ENCODE results near the gene ANKS1B.

The ANKS1B gene

DNA sequence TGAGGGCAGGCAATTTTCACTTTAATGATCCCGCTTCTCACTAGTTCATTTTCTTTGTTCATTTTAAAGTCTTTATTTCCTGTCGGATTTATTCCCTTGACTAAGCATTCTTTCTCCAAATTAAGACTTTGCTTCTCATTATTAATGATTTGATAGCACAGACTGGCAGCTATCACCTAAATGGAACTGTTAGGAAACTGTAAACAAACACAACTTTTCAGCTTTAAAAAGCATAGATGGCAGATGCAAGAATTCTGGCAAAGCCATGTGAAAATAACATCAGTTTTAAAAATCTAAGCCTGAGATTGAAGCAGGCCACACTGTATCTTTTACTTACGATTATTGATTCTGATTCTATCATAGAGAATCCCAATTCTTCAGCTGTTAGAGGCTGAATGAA is 225.7 kb downstream of the ANKS1B start:
- Histone ChIP-seq H3K36me3 (no peaks in the 10 kb centered on the region), H3K4me3 (ENCODE audit: low read depth, low read length) (no peak overlapping the region), H3K9me3 (ENCODE audit: severe bottlenecking) (no peaks in the 10 kb centered on the region), H3K27ac (peak overlapping the region; percentile 43), H3K27me3 (ENCODE audit: insufficient read depth, low read depth, severe bottlenecking) (no peaks in the 10 kb centered on the region)
- no peak for DNase-seq
- TF ChIP-seq, protein P1, sequence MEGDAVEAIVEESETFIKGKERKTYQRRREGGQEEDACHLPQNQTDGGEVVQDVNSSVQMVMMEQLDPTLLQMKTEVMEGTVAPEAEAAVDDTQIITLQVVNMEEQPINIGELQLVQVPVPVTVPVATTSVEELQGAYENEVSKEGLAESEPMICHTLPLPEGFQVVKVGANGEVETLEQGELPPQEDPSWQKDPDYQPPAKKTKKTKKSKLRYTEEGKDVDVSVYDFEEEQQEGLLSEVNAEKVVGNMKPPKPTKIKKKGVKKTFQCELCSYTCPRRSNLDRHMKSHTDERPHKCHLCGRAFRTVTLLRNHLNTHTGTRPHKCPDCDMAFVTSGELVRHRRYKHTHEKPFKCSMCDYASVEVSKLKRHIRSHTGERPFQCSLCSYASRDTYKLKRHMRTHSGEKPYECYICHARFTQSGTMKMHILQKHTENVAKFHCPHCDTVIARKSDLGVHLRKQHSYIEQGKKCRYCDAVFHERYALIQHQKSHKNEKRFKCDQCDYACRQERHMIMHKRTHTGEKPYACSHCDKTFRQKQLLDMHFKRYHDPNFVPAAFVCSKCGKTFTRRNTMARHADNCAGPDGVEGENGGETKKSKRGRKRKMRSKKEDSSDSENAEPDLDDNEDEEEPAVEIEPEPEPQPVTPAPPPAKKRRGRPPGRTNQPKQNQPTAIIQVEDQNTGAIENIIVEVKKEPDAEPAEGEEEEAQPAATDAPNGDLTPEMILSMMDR (IDR thresholded peaks at IDR 0.05; ENCODE audit: low read depth, low read length): no peak

DNA sequence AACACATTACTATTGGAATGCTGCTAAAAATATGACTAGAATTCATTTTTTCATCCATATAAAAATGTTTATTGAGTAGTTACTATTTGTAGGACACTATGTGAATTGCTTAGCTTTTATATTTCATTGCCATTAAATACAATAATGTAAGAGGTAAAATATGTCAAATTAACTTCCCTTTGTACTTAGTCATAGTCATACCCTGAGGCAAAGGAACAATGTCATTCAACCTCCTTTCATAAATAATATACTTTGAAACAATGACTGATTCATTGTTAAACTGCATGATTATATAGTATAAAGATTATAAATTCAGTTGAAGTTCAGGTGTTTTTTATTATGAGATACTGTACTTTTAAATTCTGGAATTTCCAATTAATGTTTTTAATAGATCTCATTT is 232.0 kb downstream of the ANKS1B start:
- TF ChIP-seq, protein P1 (IDR thresholded peaks at IDR 0.05; ENCODE audit: low read depth, low read length): no peak
- no peaks in the 10 kb centered on the region for H3K9me3 ChIP-seq (ENCODE audit: severe bottlenecking)
- no peak overlapping the region for H3K27ac ChIP-seq
- H3K36me3 ChIP-seq: no peaks in the 10 kb centered on the region
- no peaks in the 10 kb centered on the region for H3K27me3 ChIP-seq (ENCODE audit: insufficient read depth, low read depth, severe bottlenecking)
- no peak overlapping the region for H3K4me3 ChIP-seq (ENCODE audit: low read depth, low read length)
- no peak for DNase-seq

DNA sequence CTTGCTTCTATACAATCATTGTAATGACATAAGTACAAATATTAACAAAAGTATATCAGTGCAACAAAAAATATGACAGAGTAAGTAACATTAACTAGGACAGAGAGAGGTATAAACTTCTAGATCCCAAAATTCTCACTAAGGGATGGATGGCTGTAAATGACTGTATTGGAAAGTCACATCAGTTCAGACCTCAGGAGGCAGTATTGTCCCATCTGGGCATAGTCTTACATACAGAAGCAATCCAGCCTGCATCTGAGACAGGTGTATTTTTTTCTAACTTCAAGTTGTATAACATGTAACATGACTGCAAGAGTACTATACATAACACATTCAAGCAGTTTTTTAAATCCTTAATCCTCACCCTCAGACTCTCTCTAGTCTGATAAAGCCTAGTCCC is 238.2 kb downstream of the ANKS1B start:
- no peak for DNase-seq
- no peak overlapping the region for H3K27ac ChIP-seq
- H3K36me3 ChIP-seq: no peaks in the 10 kb centered on the region
- H3K9me3 ChIP-seq (ENCODE audit: severe bottlenecking): no peaks in the 10 kb centered on the region
- no peak overlapping the region for H3K4me3 ChIP-seq (ENCODE audit: low read depth, low read length)
- TF ChIP-seq, protein P1 (IDR thresholded peaks at IDR 0.05; ENCODE audit: low read depth, low read length): 0 out of 2 replicates have a peak, but pooled peaks have one; percentile 23
- no peaks in the 10 kb centered on the region for H3K27me3 ChIP-seq (ENCODE audit: insufficient read depth, low read depth, severe bottlenecking)

DNA sequence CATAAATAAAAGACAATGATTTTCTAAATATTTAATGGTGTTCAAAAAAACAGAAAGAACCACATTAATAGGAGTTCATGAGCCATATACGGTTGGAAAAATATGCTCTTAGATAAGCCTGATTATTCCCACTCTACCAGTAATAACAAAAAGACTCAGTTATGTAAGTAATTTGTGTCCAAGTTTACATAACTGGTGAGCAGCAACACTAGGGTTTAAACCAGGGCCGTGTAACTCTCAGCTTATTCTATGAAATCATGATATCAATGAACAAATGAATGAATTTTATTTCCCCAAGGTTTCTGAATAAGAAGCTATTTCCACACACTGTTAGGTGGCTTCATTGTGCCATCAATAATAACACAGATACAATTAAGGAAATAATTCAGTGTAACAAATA is 238.8 kb downstream of the ANKS1B start:
- TF ChIP-seq, protein P1 (IDR thresholded peaks at IDR 0.05; ENCODE audit: low read depth, low read length): no peak
- no peak overlapping the region for H3K4me3 ChIP-seq (ENCODE audit: low read depth, low read length)
- H3K36me3 ChIP-seq: no peaks in the 10 kb centered on the region
- no peaks in the 10 kb centered on the region for H3K27me3 ChIP-seq (ENCODE audit: insufficient read depth, low read depth, severe bottlenecking)
- DNase-seq: no peak
- no peaks in the 10 kb centered on the region for H3K9me3 ChIP-seq (ENCODE audit: severe bottlenecking)
- no peak overlapping the region for H3K27ac ChIP-seq

DNA sequence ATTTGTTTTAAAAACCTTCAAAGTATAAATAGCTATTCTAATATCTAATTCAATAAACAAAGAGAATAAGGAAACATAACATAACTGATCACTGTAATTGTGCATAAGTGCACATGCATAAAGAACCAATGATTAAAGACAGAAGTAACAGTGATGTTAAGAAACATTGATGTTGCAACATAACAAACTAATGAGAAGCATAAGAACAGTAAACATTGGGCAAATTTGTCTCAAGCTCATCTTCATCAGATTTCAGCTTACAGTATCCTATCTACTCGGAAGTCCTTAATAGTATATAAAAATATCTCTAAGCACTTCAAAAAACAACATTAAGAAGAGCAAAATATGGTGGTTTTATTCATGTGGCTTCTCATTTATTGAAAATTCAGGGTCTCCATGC is 239.6 kb downstream of the ANKS1B start:
- TF ChIP-seq, protein P1 (IDR thresholded peaks at IDR 0.05; ENCODE audit: low read depth, low read length): no peak
- Histone ChIP-seq H3K27ac (no peak overlapping the region), H3K36me3 (no peaks in the 10 kb centered on the region), H3K4me3 (ENCODE audit: low read depth, low read length) (no peak overlapping the region), H3K9me3 (ENCODE audit: severe bottlenecking) (no peaks in the 10 kb centered on the region), H3K27me3 (ENCODE audit: insufficient read depth, low read depth, severe bottlenecking) (no peaks in the 10 kb centered on the region)
- DNase-seq: no peak

DNA sequence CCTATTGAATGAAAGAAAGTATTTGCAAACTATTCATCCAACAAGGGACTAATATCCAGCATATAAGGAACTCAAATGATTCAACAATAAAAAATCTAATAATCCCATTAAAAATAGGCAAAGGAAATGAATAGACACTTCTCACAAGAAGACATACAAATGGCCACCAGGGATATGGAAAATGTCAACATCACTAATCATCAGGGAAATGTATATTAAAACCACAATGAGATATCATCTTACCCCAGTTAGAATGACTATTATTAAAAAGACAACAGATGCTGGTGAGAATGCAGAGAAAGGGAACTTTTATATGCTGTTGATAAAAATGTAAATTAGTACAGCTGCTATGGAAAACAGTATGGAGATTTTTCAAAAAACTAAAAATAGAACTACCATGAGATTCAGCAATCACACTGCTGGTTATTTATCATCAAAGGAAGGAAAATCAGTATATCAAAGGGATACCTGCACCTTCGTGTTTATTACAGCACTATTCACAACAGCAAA is 247.9 kb downstream of the ANKS1B start:
- no peaks in the 10 kb centered on the region for H3K27me3 ChIP-seq (ENCODE audit: insufficient read depth, low read depth, severe bottlenecking)
- H3K27ac ChIP-seq: no peak overlapping the region
- no peaks in the 10 kb centered on the region for H3K9me3 ChIP-seq (ENCODE audit: severe bottlenecking)

More for the DNA sequence above, 247.9 kb downstream of the ANKS1B start:
- Histone ChIP-seq H3K36me3 (no peaks in the 10 kb centered on the region), H3K4me3 (ENCODE audit: low read depth, low read length) (no peak overlapping the region)
- DNase-seq: no peak
- TF ChIP-seq, protein P1 (IDR thresholded peaks at IDR 0.05; ENCODE audit: low read depth, low read length): no peak
